Brain microvascular endothelial cell (primary cell): Measurements from ENCODE around the gene APBB3.
A peak's percentile ranks its signal among the peaks of the same experiment; 100 is the strongest.

Source experiments
- DNase-seq: peaks from one replicate; pipeline ENCODE4 v3.0.0-alpha.2; 2020
- H3K27ac ChIP-seq: fragments of 250-450 bp; sonication (Bioruptor Pico); 2 replicates; pipeline ENCODE4 v1.5.1; 2020; ENCODE audit warnings: mild to moderate bottlenecking, moderate library complexity
- H3K27me3 ChIP-seq: fragments of 250-450 bp; sonication (Bioruptor Pico); replicated peaks from 2 replicates; pipeline ENCODE4 v1.5.1; 2020; ENCODE audit warnings: mild to moderate bottlenecking
- H3K36me3 ChIP-seq: fragments of 250-450 bp; sonication (Bioruptor Pico); replicated peaks from 2 replicates; pipeline ENCODE4 v1.5.1; 2020; ENCODE audit warnings: mild to moderate bottlenecking
- H3K4me3 ChIP-seq: 2 replicates; pipeline ENCODE4 v1.5.1; 2011; ENCODE audit warnings: low read depth, mild to moderate bottlenecking, control low read depth, low read length, moderate library complexity
- CTCF ChIP-seq: IDR thresholded peaks from 2 replicates; pipeline ENCODE4 v1.5.1; 2011; ENCODE audit warnings: low read depth, mild to moderate bottlenecking, moderate library complexity, low read length, control low read depth, inconsistent platforms; ENCODE audit errors: missing control alignments
- in situ Hi-C: cut with HindIII; loops from 2 replicates; pipeline ENCODE4 v1.10.0; 2017; ENCODE audit warnings: low sequenced_read_pairs, low pct_ligation_motif_present

Gene APBB3

DNA sequence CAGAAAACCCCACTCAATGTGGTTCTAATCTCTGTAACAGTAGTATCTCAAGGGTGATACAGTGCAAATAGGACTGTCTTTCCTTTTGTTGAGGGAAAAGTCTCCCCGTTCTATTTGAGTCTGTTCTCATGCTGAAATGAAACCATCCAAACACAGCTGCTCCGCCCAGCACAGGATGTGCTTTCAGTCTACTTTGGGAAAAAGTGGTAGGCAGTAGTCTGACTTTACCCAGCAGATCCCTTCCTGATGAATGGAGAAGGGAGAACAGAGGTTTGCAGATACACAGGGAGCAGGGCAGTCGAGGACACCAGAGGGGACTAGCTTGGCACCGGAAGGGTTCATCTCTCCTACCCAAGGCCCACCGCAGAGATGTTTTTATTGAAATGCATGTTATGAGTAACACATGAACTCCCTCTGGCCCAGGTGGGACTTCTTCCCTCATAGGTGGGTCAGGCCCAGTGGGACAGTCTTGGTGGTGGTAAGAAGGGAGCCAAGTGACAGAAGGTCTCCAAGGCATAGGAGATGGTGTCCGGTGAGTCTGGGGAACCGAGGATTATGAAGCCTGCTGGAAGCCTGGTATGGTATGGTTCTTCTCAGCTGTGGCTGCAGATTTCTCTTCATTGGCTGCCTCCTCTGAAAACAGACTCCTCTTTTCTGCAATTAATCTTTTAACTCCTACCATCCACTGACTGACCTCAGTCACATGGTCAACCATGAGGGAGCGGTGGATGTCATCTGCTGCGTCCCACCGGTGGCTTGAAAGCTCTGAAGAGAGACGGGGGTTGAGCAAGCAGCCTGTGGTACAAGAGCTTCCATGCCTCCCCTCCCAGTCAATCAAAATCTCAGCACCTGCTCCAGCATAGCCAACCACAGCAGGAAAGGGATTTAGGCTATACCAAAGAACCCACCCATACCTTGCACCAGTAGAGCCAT is 14.0 kb downstream of the APBB3 start:
- in situ Hi-C loops = no loop called here

DNA sequence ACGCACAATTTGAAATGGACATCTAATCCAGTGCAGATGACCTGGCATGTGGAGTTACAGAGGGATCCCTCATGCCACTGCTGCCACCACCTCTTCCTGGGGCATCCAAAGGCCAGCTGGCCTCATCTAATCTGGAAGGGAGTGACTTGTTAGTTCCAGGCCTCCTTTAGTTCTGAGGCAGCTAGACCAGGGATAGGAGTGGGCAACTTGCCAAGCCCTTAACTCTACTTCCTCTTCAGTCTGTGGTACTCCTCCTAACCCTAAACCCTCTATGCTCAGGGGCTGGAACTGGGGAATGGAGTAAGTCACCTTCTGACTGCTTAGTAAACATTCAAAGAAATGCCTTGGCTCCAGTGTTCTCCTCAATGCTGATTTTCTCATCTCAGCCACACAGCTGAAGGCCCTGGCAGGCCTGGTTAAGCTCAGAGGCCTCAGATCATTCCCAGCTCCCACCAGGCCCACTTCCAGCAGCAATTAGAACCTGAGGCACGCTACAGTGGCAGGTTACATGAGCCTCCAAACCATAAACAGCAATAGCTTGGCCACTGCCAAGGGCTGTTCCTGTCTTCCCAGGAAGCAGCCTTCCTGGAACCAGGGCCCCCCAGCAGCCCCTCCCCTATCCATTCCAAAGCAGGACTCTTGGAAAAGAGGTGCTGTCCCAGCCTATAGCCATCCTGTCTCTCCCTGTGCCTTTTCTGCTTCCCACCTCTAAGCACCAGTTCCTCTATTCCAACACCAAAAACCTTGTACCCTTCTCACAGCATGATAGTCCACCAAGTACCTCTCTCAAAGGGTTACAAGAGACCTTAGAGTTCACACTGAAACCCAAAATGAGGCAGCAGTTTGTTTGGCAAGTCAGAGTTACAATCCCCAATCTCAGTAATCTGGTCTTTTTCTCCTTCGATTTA is 14.9 kb downstream of the APBB3 start:
- H3K36me3 ChIP-seq = peaks cover 35% of the 10 kb centered on the region
- peak; percentile 11 for DNase-seq
- TF ChIP-seq CTCF = no peak

More for the DNA sequence above, 14.0 kb downstream of the APBB3 start:
- no peak for TF ChIP-seq CTCF
- no peak overlapping the region for H3K4me3 ChIP-seq
- DNase-seq = no peak
- H3K27ac ChIP-seq = no peak overlapping the region
- H3K27me3 ChIP-seq = no peaks in the 10 kb centered on the region
- H3K36me3 ChIP-seq = peaks cover 35% of the 10 kb centered on the region

GRCh38 chr5:140548791-140549190 is 15.6 kb downstream of the APBB3 start:
- in situ Hi-C loops = no loop called here
- TF ChIP-seq CTCF = no peak
- no peak overlapping the region for H3K27ac ChIP-seq
- no peak overlapping the region for H3K4me3 ChIP-seq
- DNase-seq = no peak
- H3K36me3 ChIP-seq = peaks cover 33% of the 10 kb centered on the region
- H3K27me3 ChIP-seq = no peaks in the 10 kb centered on the region

More for the DNA sequence above, 14.9 kb downstream of the APBB3 start:
- Histone ChIP-seq H3K4me3 (no peak overlapping the region), H3K27me3 (no peaks in the 10 kb centered on the region), H3K27ac (no peak overlapping the region)
- in situ Hi-C loops = no loop called here

DNA sequence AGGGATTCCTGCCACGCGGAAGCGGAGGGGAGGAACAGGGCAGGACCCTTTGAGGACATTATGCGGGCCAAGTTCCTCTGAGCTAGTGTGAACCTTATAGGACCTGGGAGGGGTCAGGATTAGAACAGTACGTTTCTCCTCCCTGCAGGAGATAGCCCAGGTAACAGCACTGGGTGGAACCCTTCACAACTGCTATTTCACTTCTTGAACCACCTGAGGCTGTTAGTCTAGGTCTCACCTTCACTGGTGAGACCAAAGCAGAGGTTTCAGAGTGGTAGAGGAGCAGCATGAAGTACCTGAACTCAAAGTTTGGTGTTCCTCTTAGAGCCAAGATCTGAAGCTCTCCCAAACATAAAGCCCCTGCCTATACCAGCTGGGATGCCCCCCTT is 16.1 kb downstream of the APBB3 start:
- H3K27me3 ChIP-seq = no peaks in the 10 kb centered on the region
- H3K27ac ChIP-seq = peak overlapping the region; percentile 70
- DNase-seq = no peak
- peak overlapping the region; percentile 48 for H3K4me3 ChIP-seq
- in situ Hi-C loops = no loop called here
- TF ChIP-seq CTCF = no peak
- peaks cover 30% of the 10 kb centered on the region for H3K36me3 ChIP-seq

GRCh38 chr5:140547508-140548299 is 16.7 kb downstream of the APBB3 start, which contains the start of gene EIF4EBP3:
Gene EIF4EBP3, plus strand, starts transcription at chr5:140547662. Its CDS starts 76 bp downstream, at chr5:140547738.
- peak; percentile 97 for DNase-seq
- peaks cover 33% of the 10 kb centered on the region for H3K36me3 ChIP-seq
- peak within 1 kb of the TSS; percentile 70 for H3K27ac ChIP-seq
- peak; percentile 75 for TF ChIP-seq CTCF
- peak within 1 kb of the TSS; percentile 48 for H3K4me3 ChIP-seq
- in situ Hi-C loops = no loop called here
- H3K27me3 ChIP-seq = no peaks in the 10 kb centered on the region
